GM23338 (cell line): ENCODE data around the gene RPL15. TPM values are rescaled to one million over a fixed set of nuclear protein-coding genes. Genes with fewer than 3 reads are reported as not detected.

Experiments
- ATAC-seq: fragments of 200-7000 bp; cut with Tn5 transposase; 3 replicates; pipeline ENCODE4 v1.9.1; 2020
- DNase-seq: peaks from one replicate; pipeline ENCODE4 v3.0.0-alpha.2; 2015; ENCODE audit warnings: low spot score
- H2AFZ ChIP-seq: fragments of 200-600 bp; sonication (generic); 2 replicates; pipeline ENCODE4 v1.8.0; 2016; ENCODE audit warnings: antibody characterized with exemption, mild to moderate bottlenecking, moderate library complexity
- H3F3A ChIP-seq: fragments of 200-600 bp; sonication (generic); replicated peaks from 2 replicates; pipeline ENCODE4 v1.8.0; 2017; ENCODE audit warnings: antibody characterized with exemption, mixed run types, low read depth
- H3K27ac ChIP-seq: fragments of 200-600 bp; sonication (generic); 2 replicates; pipeline ENCODE4 v1.6.1; 2016; ENCODE audit warnings: low read depth
- H3K27me3 ChIP-seq: fragments of 200-600 bp; sonication (generic); 2 replicates; pipeline ENCODE4 v1.8.0; 2016; ENCODE audit warnings: mild to moderate bottlenecking, mixed run types, moderate library complexity; ENCODE audit not compliant: insufficient read depth
- H3K36me3 ChIP-seq: fragments of 200-600 bp; sonication (generic); 2 replicates; pipeline ENCODE4 v1.8.0; 2016; ENCODE audit warnings: mild to moderate bottlenecking; ENCODE audit not compliant: insufficient read depth
- H3K4me1 ChIP-seq: fragments of 200-600 bp; sonication (generic); 2 replicates; pipeline ENCODE4 v1.8.0; 2016; ENCODE audit warnings: mild to moderate bottlenecking, moderate library complexity; ENCODE audit not compliant: insufficient read depth
- H3K4me2 ChIP-seq: fragments of 200-600 bp; sonication (generic); 2 replicates; pipeline ENCODE4 v1.7.1; 2017; ENCODE audit warnings: mixed run types
- H3K4me3 ChIP-seq: fragments of 200-600 bp; sonication (generic); 2 replicates; pipeline ENCODE4 v1.6.1; 2016; ENCODE audit warnings: mixed run types
- H3K79me2 ChIP-seq: fragments of 200-600 bp; sonication (generic); replicated peaks from 2 replicates; pipeline ENCODE4 v1.8.0; 2017; ENCODE audit warnings: mild to moderate bottlenecking; ENCODE audit not compliant: insufficient read depth
- H3K9me2 ChIP-seq: fragments of 200-600 bp; sonication (generic); 2 replicates; pipeline ENCODE4 v1.8.0; 2017; ENCODE audit not compliant: insufficient read depth
- H4K20me1 ChIP-seq: fragments of 200-600 bp; sonication (generic); replicated peaks from 2 replicates; pipeline ENCODE4 v1.8.0; 2017; ENCODE audit warnings: mild to moderate bottlenecking; ENCODE audit not compliant: insufficient read depth
- H3K27ac Mint-ChIP-seq: 2 replicates; pipeline ENCODE4 v1.8.0; 2020; ENCODE audit warnings: inconsistent platforms, mild to moderate bottlenecking, moderate library complexity, mixed read lengths
- H3K27me3 Mint-ChIP-seq: 3 replicates; pipeline ENCODE4 v1.8.0; 2022; ENCODE audit warnings: low read depth, mild to moderate bottlenecking, moderate library complexity, mixed read lengths, inconsistent platforms; ENCODE audit not compliant: insufficient read depth, poor library complexity
- H3K36me3 Mint-ChIP-seq: 3 replicates; pipeline ENCODE4 v1.8.0; 2021; ENCODE audit warnings: low read depth, mild to moderate bottlenecking, inconsistent platforms, moderate library complexity, mixed read lengths
- H3K4me1 Mint-ChIP-seq: 3 replicates; pipeline ENCODE4 v1.8.0; 2020; ENCODE audit warnings: mild to moderate bottlenecking, inconsistent platforms, mixed read lengths
- H3K4me3 Mint-ChIP-seq: 3 replicates; pipeline ENCODE4 v1.8.0; 2021; ENCODE audit warnings: moderate library complexity, mild to moderate bottlenecking, inconsistent platforms, mixed read lengths
- H3K9me3 Mint-ChIP-seq: 3 replicates; pipeline ENCODE4 v1.8.0; 2020; ENCODE audit warnings: moderate library complexity, mild to moderate bottlenecking, inconsistent platforms, mixed read lengths
- CREB1 ChIP-seq: fragments of 250-450 bp; sonication (Bioruptor Pico); IDR thresholded peaks from 2 replicates; pipeline ENCODE4 v1.5.0; 2020; ENCODE audit warnings: low read depth, mild to moderate bottlenecking, moderate library complexity
- EZH2 ChIP-seq: fragments of 200-600 bp; sonication (generic); IDR thresholded peaks from one replicate; pipeline ENCODE4 v1.8.0; 2017; ENCODE audit warnings: antibody characterized with exemption, mild to moderate bottlenecking, low read depth; ENCODE audit not compliant: unreplicated experiment
- EZH2phosphoT487 ChIP-seq: fragments of 200-600 bp; sonication (generic); IDR thresholded peaks from one replicate; pipeline ENCODE4 v1.8.1; 2018; ENCODE audit warnings: antibody characterized with exemption; ENCODE audit not compliant: unreplicated experiment
- JUNB ChIP-seq: IDR thresholded peaks from one replicate; pipeline ENCODE4 v1.6.1; 2016; ENCODE audit warnings: antibody characterized with exemption; ENCODE audit not compliant: unreplicated experiment
- NANOG ChIP-seq: IDR thresholded peaks from 2 replicates; pipeline ENCODE4 v1.6.1; 2016; ENCODE audit warnings: antibody characterized with exemption, borderline replicate concordance
- POLR2AphosphoS5 ChIP-seq: IDR thresholded peaks from 2 replicates; pipeline ENCODE4 v1.6.1; 2016; ENCODE audit warnings: antibody characterized with exemption, low read depth
- STAT1 ChIP-seq: IDR thresholded peaks from one replicate; pipeline ENCODE4 v1.6.1; 2016; ENCODE audit warnings: antibody characterized with exemption; ENCODE audit not compliant: unreplicated experiment
- ZNF114 ChIP-seq: fragments of 250-450 bp; sonication (Bioruptor Pico); IDR thresholded peaks from 2 replicates; pipeline ENCODE4 v1.5.0; 2020; ENCODE audit warnings: mild to moderate bottlenecking, moderate library complexity
- ZNF331 ChIP-seq: fragments of 250-450 bp; sonication (Bioruptor Pico); IDR thresholded peaks from 2 replicates; pipeline ENCODE4 v1.5.0; 2020; ENCODE audit warnings: low read depth, mild to moderate bottlenecking, moderate library complexity
- polyA plus RNA-seq: library from polyadenylated mRNA; unstranded; fragments of >200 nt; fragmentation: Nextera tagmentation; extraction: Ambion mirVana; gene quantifications from 2 replicates; pipeline ENCODE4 v1.2.1, GENCODE V29; 2016
- total RNA-seq: library from RNA; depleted of rRNA; stranded (reverse); fragments of >200 nt; shearing (Covaris generic); gene quantifications from 2 replicates; pipeline ENCODE4 v1.2.3, GENCODE V29; 2014
- TF ChIP-seq, protein P1 (sequence below): IDR thresholded peaks from 2 replicates; pipeline ENCODE4 v1.6.1; 2016; ENCODE audit warnings: antibody characterized with exemption
- TF ChIP-seq, protein P2 (sequence below), 2 experiments: fragments of 200-600 bp in 1 of 2; sonication (generic) in 1 of 2; conservative IDR thresholded peaks; 2 replicates each; pipeline versions ENCODE4 v1.5.1 to v1.6.1; 2016 to 2017; ENCODE audit warnings: antibody characterized with exemption in 2 of 2, low read depth in 2 of 2, mild to moderate bottlenecking in 2 of 2, moderate library complexity in 1 of 2
- TF ChIP-seq, protein P3 (sequence below): fragments of 250-450 bp; sonication (Bioruptor Pico); IDR thresholded peaks from 2 replicates; pipeline ENCODE4 v1.5.0; 2020; ENCODE audit warnings: mild to moderate bottlenecking, moderate library complexity
- TF ChIP-seq, protein P4 (sequence below): IDR thresholded peaks from one replicate; pipeline ENCODE4 v1.6.1; 2018; ENCODE audit warnings: antibody characterized with exemption; ENCODE audit not compliant: unreplicated experiment

The RPL15 gene
- total and polyA plus RNA-seq, 2 experiments from 2014 or later: 2,868 to 3,117 TPM

DNA sequence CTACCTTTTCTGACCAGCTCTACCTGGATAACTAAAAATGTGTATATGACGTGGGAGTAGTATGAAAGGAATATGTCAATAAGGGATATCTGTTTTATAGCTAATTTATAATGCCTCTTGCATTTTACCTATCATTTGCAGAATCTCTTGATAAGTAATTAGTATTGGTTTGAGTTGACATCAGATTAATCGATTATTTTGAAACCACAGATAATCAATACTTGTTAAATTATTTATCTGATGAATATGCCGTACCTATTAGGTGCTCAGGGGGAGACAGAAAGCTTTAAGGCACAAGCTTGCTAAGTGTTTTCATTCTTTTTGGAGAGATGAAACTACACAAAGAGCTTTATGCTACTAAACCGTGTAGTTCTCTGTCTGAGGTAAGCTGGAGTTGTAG, 52.5 kb downstream of the RPL15 start:
- peaks cover 2% of the 10 kb centered on the region; the same call in 1 of the 2 replicates for H4K20me1 ChIP-seq
- 0 out of 2 replicates have a peak, but pooled peaks cover 4% of the 10 kb centered on the region for H3K36me3 ChIP-seq

More for the DNA sequence above, 52.5 kb downstream of the RPL15 start:
- Mint-ChIP-seq H3K4me1 (no peaks in the 10 kb centered on the region), H3K9me3 (no peaks in the 10 kb centered on the region), H3K27me3 (no peaks in the 10 kb centered on the region), H3K36me3 (peaks cover 37% of the 10 kb centered on the region), H3K4me3 (no peak overlapping the region), H3K27ac (no peak overlapping the region)
- Histone ChIP-seq H3K27ac (no peak overlapping the region), H3K4me1 (no peaks in the 10 kb centered on the region), H2AFZ (no peak overlapping the region), H3K27me3 (no peaks in the 10 kb centered on the region), H3K79me2 (no peaks in the 10 kb centered on the region), H3K4me2 (no peak overlapping the region), H3F3A (no peaks in the 10 kb centered on the region), H3K9me2 (no peaks in the 10 kb centered on the region), H3K4me3 (no peak overlapping the region)
- no peak for ATAC-seq
- no peak for TF ChIP-seq POLR2AphosphoS5
- TF ChIP-seq EZH2: no peak
- TF ChIP-seq NANOG: no peak
- TF ChIP-seq EZH2phosphoT487: no peak
- no peak for TF ChIP-seq JUNB
- no peak for TF ChIP-seq CREB1 (CRISPR knock-in tag)
- TF ChIP-seq ZNF114 (CRISPR knock-in tag): no peak
- TF ChIP-seq, protein P1, sequence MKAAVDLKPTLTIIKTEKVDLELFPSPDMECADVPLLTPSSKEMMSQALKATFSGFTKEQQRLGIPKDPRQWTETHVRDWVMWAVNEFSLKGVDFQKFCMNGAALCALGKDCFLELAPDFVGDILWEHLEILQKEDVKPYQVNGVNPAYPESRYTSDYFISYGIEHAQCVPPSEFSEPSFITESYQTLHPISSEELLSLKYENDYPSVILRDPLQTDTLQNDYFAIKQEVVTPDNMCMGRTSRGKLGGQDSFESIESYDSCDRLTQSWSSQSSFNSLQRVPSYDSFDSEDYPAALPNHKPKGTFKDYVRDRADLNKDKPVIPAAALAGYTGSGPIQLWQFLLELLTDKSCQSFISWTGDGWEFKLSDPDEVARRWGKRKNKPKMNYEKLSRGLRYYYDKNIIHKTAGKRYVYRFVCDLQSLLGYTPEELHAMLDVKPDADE: no peak
- TF ChIP-seq ZNF331 (CRISPR knock-in tag): no peak
- TF ChIP-seq, protein P2, sequence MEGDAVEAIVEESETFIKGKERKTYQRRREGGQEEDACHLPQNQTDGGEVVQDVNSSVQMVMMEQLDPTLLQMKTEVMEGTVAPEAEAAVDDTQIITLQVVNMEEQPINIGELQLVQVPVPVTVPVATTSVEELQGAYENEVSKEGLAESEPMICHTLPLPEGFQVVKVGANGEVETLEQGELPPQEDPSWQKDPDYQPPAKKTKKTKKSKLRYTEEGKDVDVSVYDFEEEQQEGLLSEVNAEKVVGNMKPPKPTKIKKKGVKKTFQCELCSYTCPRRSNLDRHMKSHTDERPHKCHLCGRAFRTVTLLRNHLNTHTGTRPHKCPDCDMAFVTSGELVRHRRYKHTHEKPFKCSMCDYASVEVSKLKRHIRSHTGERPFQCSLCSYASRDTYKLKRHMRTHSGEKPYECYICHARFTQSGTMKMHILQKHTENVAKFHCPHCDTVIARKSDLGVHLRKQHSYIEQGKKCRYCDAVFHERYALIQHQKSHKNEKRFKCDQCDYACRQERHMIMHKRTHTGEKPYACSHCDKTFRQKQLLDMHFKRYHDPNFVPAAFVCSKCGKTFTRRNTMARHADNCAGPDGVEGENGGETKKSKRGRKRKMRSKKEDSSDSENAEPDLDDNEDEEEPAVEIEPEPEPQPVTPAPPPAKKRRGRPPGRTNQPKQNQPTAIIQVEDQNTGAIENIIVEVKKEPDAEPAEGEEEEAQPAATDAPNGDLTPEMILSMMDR (conservative IDR thresholded peaks at IDR 0.05; ENCODE audit: low read depth in 2 of 2): no peak
- TF ChIP-seq, protein P3, sequence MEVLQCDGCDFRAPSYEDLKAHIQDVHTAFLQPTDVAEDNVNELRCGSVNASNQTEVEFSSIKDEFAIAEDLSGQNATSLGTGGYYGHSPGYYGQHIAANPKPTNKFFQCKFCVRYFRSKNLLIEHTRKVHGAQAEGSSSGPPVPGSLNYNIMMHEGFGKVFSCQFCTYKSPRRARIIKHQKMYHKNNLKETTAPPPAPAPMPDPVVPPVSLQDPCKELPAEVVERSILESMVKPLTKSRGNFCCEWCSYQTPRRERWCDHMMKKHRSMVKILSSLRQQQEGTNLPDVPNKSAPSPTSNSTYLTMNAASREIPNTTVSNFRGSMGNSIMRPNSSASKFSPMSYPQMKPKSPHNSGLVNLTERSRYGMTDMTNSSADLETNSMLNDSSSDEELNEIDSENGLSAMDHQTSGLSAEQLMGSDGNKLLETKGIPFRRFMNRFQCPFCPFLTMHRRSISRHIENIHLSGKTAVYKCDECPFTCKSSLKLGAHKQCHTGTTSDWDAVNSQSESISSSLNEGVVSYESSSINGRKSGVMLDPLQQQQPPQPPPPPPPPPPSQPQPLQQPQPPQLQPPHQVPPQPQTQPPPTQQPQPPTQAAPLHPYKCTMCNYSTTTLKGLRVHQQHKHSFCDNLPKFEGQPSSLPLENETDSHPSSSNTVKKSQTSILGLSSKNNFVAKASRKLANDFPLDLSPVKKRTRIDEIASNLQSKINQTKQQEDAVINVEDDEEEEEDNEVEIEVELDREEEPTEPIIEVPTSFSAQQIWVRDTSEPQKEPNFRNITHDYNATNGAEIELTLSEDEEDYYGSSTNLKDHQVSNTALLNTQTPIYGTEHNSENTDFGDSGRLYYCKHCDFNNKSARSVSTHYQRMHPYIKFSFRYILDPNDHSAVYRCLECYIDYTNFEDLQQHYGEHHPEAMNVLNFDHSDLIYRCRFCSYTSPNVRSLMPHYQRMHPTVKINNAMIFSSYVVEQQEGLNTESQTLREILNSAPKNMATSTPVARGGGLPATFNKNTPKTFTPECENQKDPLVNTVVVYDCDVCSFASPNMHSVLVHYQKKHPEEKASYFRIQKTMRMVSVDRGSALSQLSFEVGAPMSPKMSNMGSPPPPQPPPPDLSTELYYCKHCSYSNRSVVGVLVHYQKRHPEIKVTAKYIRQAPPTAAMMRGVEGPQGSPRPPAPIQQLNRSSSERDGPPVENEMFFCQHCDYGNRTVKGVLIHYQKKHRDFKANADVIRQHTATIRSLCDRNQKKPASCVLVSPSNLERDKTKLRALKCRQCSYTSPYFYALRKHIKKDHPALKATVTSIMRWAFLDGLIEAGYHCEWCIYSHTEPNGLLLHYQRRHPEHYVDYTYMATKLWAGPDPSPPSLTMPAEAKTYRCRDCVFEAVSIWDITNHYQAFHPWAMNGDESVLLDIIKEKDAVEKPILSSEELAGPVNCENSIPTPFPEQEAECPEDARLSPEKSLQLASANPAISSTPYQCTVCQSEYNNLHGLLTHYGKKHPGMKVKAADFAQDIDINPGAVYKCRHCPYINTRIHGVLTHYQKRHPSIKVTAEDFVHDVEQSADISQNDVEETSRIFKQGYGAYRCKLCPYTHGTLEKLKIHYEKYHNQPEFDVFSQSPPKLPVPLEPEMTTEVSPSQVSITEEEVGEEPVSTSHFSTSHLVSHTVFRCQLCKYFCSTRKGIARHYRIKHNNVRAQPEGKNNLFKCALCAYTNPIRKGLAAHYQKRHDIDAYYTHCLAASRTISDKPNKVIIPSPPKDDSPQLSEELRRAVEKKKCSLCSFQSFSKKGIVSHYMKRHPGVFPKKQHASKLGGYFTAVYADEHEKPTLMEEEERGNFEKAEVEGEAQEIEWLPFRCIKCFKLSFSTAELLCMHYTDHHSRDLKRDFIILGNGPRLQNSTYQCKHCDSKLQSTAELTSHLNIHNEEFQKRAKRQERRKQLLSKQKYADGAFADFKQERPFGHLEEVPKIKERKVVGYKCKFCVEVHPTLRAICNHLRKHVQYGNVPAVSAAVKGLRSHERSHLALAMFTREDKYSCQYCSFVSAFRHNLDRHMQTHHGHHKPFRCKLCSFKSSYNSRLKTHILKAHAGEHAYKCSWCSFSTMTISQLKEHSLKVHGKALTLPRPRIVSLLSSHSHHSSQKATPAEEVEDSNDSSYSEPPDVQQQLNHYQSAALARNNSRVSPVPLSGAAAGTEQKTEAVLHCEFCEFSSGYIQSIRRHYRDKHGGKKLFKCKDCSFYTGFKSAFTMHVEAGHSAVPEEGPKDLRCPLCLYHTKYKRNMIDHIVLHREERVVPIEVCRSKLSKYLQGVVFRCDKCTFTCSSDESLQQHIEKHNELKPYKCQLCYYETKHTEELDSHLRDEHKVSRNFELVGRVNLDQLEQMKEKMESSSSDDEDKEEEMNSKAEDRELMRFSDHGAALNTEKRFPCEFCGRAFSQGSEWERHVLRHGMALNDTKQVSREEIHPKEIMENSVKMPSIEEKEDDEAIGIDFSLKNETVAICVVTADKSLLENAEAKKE (CRISPR knock-in tag): no peak
- TF ChIP-seq, protein P4, sequence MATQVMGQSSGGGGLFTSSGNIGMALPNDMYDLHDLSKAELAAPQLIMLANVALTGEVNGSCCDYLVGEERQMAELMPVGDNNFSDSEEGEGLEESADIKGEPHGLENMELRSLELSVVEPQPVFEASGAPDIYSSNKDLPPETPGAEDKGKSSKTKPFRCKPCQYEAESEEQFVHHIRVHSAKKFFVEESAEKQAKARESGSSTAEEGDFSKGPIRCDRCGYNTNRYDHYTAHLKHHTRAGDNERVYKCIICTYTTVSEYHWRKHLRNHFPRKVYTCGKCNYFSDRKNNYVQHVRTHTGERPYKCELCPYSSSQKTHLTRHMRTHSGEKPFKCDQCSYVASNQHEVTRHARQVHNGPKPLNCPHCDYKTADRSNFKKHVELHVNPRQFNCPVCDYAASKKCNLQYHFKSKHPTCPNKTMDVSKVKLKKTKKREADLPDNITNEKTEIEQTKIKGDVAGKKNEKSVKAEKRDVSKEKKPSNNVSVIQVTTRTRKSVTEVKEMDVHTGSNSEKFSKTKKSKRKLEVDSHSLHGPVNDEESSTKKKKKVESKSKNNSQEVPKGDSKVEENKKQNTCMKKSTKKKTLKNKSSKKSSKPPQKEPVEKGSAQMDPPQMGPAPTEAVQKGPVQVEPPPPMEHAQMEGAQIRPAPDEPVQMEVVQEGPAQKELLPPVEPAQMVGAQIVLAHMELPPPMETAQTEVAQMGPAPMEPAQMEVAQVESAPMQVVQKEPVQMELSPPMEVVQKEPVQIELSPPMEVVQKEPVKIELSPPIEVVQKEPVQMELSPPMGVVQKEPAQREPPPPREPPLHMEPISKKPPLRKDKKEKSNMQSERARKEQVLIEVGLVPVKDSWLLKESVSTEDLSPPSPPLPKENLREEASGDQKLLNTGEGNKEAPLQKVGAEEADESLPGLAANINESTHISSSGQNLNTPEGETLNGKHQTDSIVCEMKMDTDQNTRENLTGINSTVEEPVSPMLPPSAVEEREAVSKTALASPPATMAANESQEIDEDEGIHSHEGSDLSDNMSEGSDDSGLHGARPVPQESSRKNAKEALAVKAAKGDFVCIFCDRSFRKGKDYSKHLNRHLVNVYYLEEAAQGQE: no peak
- no peak for TF ChIP-seq STAT1
- no peak for DNase-seq
